ENCODE measurements around the gene KLK13. TPM values are rescaled to one million over a fixed set of nuclear protein-coding genes. Genes with fewer than 3 reads are reported as not detected.

Gene KLK13
- total RNA-seq, 2 donors from 2014 or later, result not detected

DNA sequence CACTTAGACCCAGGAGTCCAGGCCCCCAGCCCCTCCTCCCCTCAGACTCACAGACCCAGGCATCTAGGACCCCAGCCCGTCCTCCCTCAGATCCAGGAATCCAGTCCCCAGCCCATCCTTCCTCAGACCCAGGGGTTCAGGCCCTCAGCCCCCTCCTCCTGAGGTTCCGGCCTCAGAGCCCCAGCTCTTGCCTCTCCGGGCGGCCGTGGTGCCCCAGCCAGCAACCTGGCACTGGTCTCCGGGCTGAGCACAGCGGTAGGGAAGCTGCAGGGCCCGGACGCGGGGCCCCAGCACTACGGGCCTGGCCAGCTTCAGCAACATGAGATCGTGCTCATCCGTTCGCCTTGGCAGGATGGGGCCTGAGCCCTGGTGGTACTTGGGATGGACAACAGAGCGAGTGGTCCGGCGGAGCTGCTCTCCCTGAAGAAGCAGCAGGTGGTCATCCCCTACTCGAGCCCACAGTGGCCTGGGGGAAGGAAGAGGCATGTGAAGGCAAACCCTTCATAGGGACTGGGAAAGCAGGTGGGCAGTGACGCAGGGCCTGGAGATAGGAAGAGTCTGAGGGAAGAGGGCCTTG, 49.1 kb downstream of the KLK13 start:
- Histone ChIP-seq H3K4me3 (no peak overlapping the region), H3K36me3 (no peaks in the 10 kb centered on the region), H3K9me3 (no peaks in the 10 kb centered on the region), H3K4me1 (peaks cover 7% of the 10 kb centered on the region), H3K27me3 (peaks cover 26% of the 10 kb centered on the region), H3K27ac (no peak overlapping the region), H3K9ac (ENCODE audit: low read depth in 2 of 2, low read length in 2 of 2) (no peak overlapping the region)
- TF ChIP-seq, protein P1, sequence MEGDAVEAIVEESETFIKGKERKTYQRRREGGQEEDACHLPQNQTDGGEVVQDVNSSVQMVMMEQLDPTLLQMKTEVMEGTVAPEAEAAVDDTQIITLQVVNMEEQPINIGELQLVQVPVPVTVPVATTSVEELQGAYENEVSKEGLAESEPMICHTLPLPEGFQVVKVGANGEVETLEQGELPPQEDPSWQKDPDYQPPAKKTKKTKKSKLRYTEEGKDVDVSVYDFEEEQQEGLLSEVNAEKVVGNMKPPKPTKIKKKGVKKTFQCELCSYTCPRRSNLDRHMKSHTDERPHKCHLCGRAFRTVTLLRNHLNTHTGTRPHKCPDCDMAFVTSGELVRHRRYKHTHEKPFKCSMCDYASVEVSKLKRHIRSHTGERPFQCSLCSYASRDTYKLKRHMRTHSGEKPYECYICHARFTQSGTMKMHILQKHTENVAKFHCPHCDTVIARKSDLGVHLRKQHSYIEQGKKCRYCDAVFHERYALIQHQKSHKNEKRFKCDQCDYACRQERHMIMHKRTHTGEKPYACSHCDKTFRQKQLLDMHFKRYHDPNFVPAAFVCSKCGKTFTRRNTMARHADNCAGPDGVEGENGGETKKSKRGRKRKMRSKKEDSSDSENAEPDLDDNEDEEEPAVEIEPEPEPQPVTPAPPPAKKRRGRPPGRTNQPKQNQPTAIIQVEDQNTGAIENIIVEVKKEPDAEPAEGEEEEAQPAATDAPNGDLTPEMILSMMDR (IDR thresholded peaks at IDR 0.05), result no peak
- no peak for DNase-seq
- intact Hi-C loops (cut with DNase I), result no loop called here

DNA sequence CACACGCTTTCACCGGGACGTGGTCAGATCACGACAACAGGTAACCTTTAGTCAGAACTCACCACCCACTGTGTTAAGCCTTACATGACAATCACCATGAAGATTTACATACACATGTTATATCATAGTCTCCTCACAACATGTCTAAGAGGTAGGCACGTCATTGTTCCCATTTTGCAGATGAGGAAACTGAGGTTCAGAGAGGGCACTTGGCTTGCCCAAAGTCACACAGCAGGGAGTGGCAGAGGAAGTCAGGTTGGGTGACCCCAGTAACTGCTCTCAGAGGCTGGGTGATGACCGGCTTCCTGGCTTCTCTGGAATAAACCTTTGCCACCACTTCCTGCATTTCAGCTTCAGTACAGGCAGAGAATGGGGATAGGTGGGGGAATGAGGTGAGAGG, 50.6 kb downstream of the KLK13 start:
- Histone ChIP-seq H3K27ac (no peak overlapping the region), H3K9ac (ENCODE audit: low read depth in 2 of 2, low read length in 2 of 2) (no peak overlapping the region), H3K36me3 (no peaks in the 10 kb centered on the region), H3K4me3 (no peak overlapping the region), H3K9me3 (no peaks in the 10 kb centered on the region), H3K4me1 (peaks cover 4% of the 10 kb centered on the region), H3K27me3 (peaks cover 23% of the 10 kb centered on the region)
- TF ChIP-seq, protein P1 (IDR thresholded peaks at IDR 0.05), result no peak
- intact Hi-C loops (cut with DNase I), result no loop called here
- no peak for DNase-seq

DNA sequence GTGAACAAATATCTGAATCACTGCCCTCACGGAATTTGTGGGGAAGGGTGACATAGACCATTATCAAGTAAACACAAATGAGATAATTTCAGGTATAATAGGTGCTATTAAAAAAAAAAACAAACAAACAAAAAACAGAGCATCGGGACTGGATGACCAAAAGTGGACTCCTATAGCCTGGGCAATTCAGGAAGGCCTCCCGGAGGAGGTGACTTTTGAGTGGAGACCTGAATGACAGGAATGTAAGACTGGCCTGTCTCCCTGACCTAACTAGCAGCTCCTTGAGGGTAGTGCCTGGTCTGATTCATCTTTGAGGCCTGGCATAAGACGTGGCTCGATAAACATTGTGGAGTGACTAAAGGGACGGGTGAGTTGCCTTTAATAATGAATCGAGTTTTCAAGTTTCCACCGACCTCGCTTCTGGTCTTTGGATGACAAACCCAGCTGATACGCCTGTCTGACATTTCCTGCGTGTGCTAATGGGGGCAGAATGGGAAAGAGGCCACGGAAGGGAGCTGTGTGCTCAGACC, 52.2 kb downstream of the KLK13 start:
- Histone ChIP-seq H3K4me3 (no peak overlapping the region), H3K36me3 (no peaks in the 10 kb centered on the region), H3K9ac (ENCODE audit: low read depth in 2 of 2, low read length in 2 of 2) (no peak overlapping the region), H3K27me3 (peaks cover 7% of the 10 kb centered on the region), H3K27ac (no peak overlapping the region), H3K4me1 (no peaks in the 10 kb centered on the region), H3K9me3 (no peaks in the 10 kb centered on the region)
- TF ChIP-seq, protein P1 (IDR thresholded peaks at IDR 0.05), result no peak
- intact Hi-C loops (cut with DNase I), result no loop called here
- DNase-seq, result no peak

DNA sequence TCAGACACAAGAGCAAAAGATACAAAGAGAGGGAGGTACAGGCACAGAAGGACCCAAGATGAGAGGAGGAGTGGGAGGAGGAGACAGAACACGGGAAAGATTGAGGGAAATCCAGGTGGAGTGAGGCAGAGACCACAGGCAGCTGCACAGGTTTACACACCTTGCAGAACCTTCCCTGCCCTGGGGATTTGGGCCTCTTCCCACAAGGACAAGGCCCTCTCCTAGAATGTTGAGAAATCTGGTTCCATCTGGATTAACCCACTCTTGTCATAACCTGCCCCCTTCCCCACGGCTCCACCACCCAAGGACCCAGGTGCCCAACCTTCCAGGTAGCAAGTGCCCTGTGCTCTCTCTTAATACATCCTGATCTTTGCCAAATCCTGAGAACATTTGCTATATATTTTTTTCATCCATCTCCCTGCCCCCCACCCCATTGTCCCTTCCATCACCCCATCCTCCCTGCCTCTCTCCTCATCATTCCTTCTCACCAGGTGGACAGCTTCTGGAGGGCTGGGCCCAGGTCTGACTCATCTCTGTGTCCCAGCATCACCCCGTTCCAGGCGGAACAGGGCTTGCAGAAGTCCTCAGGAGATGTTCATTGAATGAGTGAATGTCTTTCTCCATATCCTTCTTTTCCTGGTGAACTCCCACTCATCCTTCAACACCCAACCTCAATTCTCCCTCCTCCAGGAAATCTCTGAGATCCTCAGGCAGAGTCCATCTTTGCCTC, 54.7 kb downstream of the KLK13 start:
- no peak overlapping the region for H3K9ac ChIP-seq (ENCODE audit: low read depth in 2 of 2, low read length in 2 of 2)
- H3K9me3 ChIP-seq, result no peaks in the 10 kb centered on the region
- DNase-seq, result no peak
- H3K4me3 ChIP-seq, result no peak overlapping the region
- intact Hi-C loops (cut with DNase I), result no loop called here
- H3K4me1 ChIP-seq, result no peaks in the 10 kb centered on the region
- H3K27ac ChIP-seq, result no peak overlapping the region
- TF ChIP-seq, protein P1 (IDR thresholded peaks at IDR 0.05), result no peak
- H3K36me3 ChIP-seq, result no peaks in the 10 kb centered on the region
- no peaks in the 10 kb centered on the region for H3K27me3 ChIP-seq

DNA sequence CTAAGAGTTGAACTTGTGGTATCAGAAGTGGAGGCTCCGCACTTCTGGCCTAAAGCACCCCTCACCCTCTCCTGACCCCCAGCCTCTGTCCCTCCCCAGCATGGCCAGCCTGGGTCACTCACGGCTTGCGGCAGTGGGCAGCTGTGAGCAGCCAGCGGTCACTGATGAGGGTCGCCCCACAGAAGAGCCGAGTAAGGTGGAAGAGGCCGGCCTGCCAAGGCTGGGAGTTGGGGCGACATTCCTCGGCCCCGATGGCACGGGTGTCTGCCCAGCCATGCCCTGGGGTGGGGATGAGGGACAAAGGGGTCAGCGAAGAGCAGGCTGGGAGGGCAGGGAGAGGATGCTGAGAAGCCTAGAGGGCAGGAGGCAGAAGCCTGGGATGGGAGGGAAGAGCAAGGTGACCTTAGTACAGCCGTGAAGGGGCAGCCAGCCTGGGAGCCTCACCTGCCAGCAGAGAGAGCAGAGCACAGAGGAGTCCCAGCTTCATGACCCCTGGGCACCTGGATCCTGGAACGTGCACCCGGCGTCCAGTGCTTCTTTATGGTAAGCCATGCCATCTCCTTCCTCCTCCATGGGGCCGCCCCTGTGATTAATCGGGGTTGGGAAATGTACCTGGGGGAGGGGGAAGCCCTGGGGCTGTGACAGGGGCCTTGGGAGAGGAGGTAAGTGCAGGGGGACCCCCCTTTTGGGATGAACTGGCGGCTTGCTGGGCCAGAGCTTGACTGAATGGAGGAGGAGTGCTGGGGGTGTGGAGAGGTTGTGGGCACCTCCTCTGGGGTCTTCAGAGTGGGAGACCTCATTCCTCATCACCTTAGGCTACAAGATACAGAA, 55.6 kb downstream of the KLK13 start:
- no peak overlapping the region for H3K9ac ChIP-seq (ENCODE audit: low read depth in 2 of 2, low read length in 2 of 2)
- DNase-seq, result no peak
- no peak overlapping the region for H3K4me3 ChIP-seq
- no peak overlapping the region for H3K27ac ChIP-seq
- intact Hi-C loops (cut with DNase I), result no loop called here
- no peaks in the 10 kb centered on the region for H3K9me3 ChIP-seq
- TF ChIP-seq, protein P1 (IDR thresholded peaks at IDR 0.05), result no peak
- no peaks in the 10 kb centered on the region for H3K36me3 ChIP-seq
- H3K27me3 ChIP-seq, result no peaks in the 10 kb centered on the region
- no peaks in the 10 kb centered on the region for H3K4me1 ChIP-seq
